HCT116 (cell line): ENCODE results near the gene LRP1B. TPM values are rescaled to one million over a fixed set of nuclear protein-coding genes. Genes with fewer than 3 reads are reported as not detected.

Experiments used
- ATAC-seq: fragments of 200-7000 bp; cut with Tn5 transposase; 2 replicates; pipeline ENCODE4 v1.9.1; 2020; ENCODE audit warnings: mild to moderate bottlenecking, moderate library complexity
- BruUV-seq: library from RNA; stranded (reverse); fragments of 400-500 nt; replicated peaks from 2 replicates; lab custom pipeline; 2021; lab: Mats Ljungman, UMichigan
- CTCF ChIA-PET: fragments of 300-600 bp; sonication (Branson Sonifier 250); formaldehyde crosslinking; loops from one replicate; lab custom pipeline; 2021; ENCODE audit warnings: antibody characterized with exemption; lab: Charles Lee
- POLR2A ChIA-PET: fragments of 300-600, 350-600 bp; sonication (Branson Sonifier 250); formaldehyde crosslinking; loops from one replicate; lab custom pipeline; 2021; ENCODE audit warnings: antibody characterized with exemption; lab: Charles Lee
- RAD21 ChIA-PET, 2 experiments: fragments of 300-600 bp; sonication (Branson Sonifier 250); formaldehyde crosslinking; loops; one replicate each; lab custom pipeline; 2023; ENCODE audit warnings: low total read pairs in 2 of 2; ENCODE audit not compliant: uncharacterized antibody in 2 of 2, unreplicated experiment in 2 of 2, low non-redundant PET in 1 of 2; lab: Charles Lee
- DNase-seq: peaks from one replicate; pipeline ENCODE4 v3.0.0-alpha.2; 2010; ENCODE audit warnings: low read depth, low spot score
- H2AFZ ChIP-seq: fragments of 200-600 bp; shearing (Covaris generic), sonication (generic); 2 replicates; pipeline ENCODE4 v1.6.1; 2017; ENCODE audit warnings: low read depth, mixed run types, mixed read lengths, antibody characterized with exemption, low read length; ENCODE audit not compliant: poor library complexity, severe bottlenecking
- H3K27ac ChIP-seq: 2 replicates; pipeline ENCODE4 v1.5.1; 2012; ENCODE audit warnings: low read depth, low read length
- H3K27me3 ChIP-seq: fragments of 200-600 bp; sonication (generic); 2 replicates; pipeline ENCODE4 v1.6.1; 2016; ENCODE audit warnings: mixed run types, low read length, mixed read lengths; ENCODE audit not compliant: insufficient read depth
- H3K36me3 ChIP-seq, 2 experiments: fragments of 200-500 bp in 1 of 2; fragments of 200-600 bp in 1 of 2; sonication (Bioruptor generic) in 1 of 2; sonication (generic) in 1 of 2; 2 replicates each; pipeline versions ENCODE4 v1.5.1 to v1.6.1; 2014 to 2016; ENCODE audit warnings: low read length in 2 of 2, inconsistent platforms in 1 of 2, mixed read lengths in 1 of 2, mixed run types in 1 of 2; ENCODE audit not compliant: insufficient read depth in 2 of 2, control insufficient read depth in 1 of 2
- H3K4me1 ChIP-seq, 2 experiments: fragments of 200-600 bp in 1 of 2; sonication (generic) in 1 of 2; 2 replicates each; pipeline versions ENCODE4 v1.5.1 to v1.6.1; 2012 to 2017; ENCODE audit warnings: low read length in 2 of 2, inconsistent platforms in 1 of 2, mild to moderate bottlenecking in 1 of 2, mixed read lengths in 1 of 2, mixed run types in 1 of 2, moderate library complexity in 1 of 2; ENCODE audit not compliant: insufficient read depth in 2 of 2, control insufficient read depth in 1 of 2
- H3K4me2 ChIP-seq: fragments of 200-600 bp; sonication (generic); 2 replicates; pipeline ENCODE4 v1.6.1; 2017; ENCODE audit warnings: mixed run types, low read length, mixed read lengths
- H3K4me3 ChIP-seq, 2 experiments: fragments of 200-600 bp in 1 of 2; sonication (generic) in 1 of 2; replicated peaks in 1 of 2; 2 replicates each; pipeline ENCODE4 v1.5.1; 2011 to 2016; ENCODE audit warnings: low read length in 2 of 2, control low read depth in 1 of 2, low read depth in 1 of 2, mild to moderate bottlenecking in 1 of 2, mixed read lengths in 1 of 2, mixed run types in 1 of 2
- H3K79me2 ChIP-seq: fragments of 200-600 bp; sonication (generic); 2 replicates; pipeline ENCODE4 v1.6.1; 2017; ENCODE audit warnings: mild to moderate bottlenecking, mixed run types, low read length, moderate library complexity, mixed read lengths; ENCODE audit not compliant: insufficient read depth
- H3K9ac ChIP-seq: fragments of 200-600 bp; sonication (generic); 2 replicates; pipeline ENCODE4 v1.6.1; 2016; ENCODE audit warnings: low read length, mixed read lengths
- H3K9me2 ChIP-seq: fragments of 200-600 bp; sonication (generic), shearing (Covaris generic); 2 replicates; pipeline ENCODE4 v1.6.1; 2017; ENCODE audit warnings: mixed run types, mild to moderate bottlenecking, moderate library complexity; ENCODE audit not compliant: insufficient read depth
- H3K9me3 ChIP-seq, 2 experiments: fragments of 200-500 bp in 1 of 2; fragments of 200-600 bp in 1 of 2; sonication (Bioruptor generic) in 1 of 2; sonication (generic) in 1 of 2; 2 replicates each; pipeline ENCODE4 v1.6.1; 2014 to 2017; ENCODE audit warnings: low read length in 2 of 2, mixed read lengths in 2 of 2, inconsistent platforms in 1 of 2, low read depth in 1 of 2, mild to moderate bottlenecking in 1 of 2, mixed run types in 1 of 2, moderate library complexity in 1 of 2; ENCODE audit not compliant: control insufficient read depth in 1 of 2, insufficient read depth in 1 of 2
- H4K20me1 ChIP-seq: fragments of 200-600 bp; sonication (generic), shearing (Covaris generic); 2 replicates; pipeline ENCODE4 v1.6.1; 2017; ENCODE audit warnings: mixed run types, mild to moderate bottlenecking, moderate library complexity; ENCODE audit not compliant: insufficient read depth
- CBX3 ChIP-seq: IDR thresholded peaks from 2 replicates; pipeline ENCODE4 v1.6.1; 2012; ENCODE audit warnings: low read depth
- CEBPB ChIP-seq: IDR thresholded peaks from 2 replicates; pipeline ENCODE4 v1.6.1; 2012; ENCODE audit warnings: low read depth
- CTCF ChIP-seq, 3 experiments: fragments of 200-600 bp in 1 of 3; sonication (generic) in 1 of 3; IDR thresholded peaks in 2 of 3; conservative IDR thresholded peaks in 1 of 3; 2 replicates each; pipeline ENCODE4 v1.5.1; 2012 to 2017; ENCODE audit warnings: low read depth in 2 of 3, low read length in 2 of 3, antibody characterized with exemption in 1 of 3, borderline replicate concordance in 1 of 3, control low read depth in 1 of 3, mild to moderate bottlenecking in 1 of 3, mixed read lengths in 1 of 3, mixed run types in 1 of 3, moderate library complexity in 1 of 3; ENCODE audit not compliant: insufficient read depth in 1 of 3
- EGR1 ChIP-seq: IDR thresholded peaks from 2 replicates; pipeline ENCODE4 v1.6.1; 2012; ENCODE audit warnings: low read depth
- ELF1 ChIP-seq: IDR thresholded peaks from 2 replicates; pipeline ENCODE4 v1.6.1; 2012; ENCODE audit warnings: low read depth, borderline replicate concordance
- EZH2 ChIP-seq: fragments of 200-600 bp; sonication (generic); IDR thresholded peaks from 2 replicates; pipeline ENCODE4 v1.6.1; 2017; ENCODE audit warnings: antibody characterized with exemption, mixed run types
- EZH2phosphoT487 ChIP-seq: fragments of 200-600 bp; IDR thresholded peaks from 2 replicates; pipeline ENCODE4 v1.6.1; 2018; ENCODE audit warnings: antibody characterized with exemption, borderline replicate concordance
- FOSL1 ChIP-seq: IDR thresholded peaks from 2 replicates; pipeline ENCODE4 v1.6.1; 2012; ENCODE audit warnings: low read depth
- JUND ChIP-seq: IDR thresholded peaks from 2 replicates; pipeline ENCODE4 v1.6.1; 2012
- POLR2A ChIP-seq: IDR thresholded peaks from 2 replicates; pipeline ENCODE4 v1.7.0; 2011; ENCODE audit warnings: borderline replicate concordance; ENCODE audit not compliant: insufficient read depth, insufficient read length; ENCODE audit errors: extremely low read depth
- POLR2AphosphoS5 ChIP-seq: IDR thresholded peaks from 2 replicates; pipeline ENCODE4 v1.6.1; 2011; ENCODE audit warnings: mild to moderate bottlenecking, low read depth, low read length, moderate library complexity
- RAD21 ChIP-seq: IDR thresholded peaks from 2 replicates; pipeline ENCODE4 v1.6.1; 2012; ENCODE audit warnings: low read depth, mild to moderate bottlenecking
- REST ChIP-seq: IDR thresholded peaks from 2 replicates; pipeline ENCODE4 v1.6.1; 2012; ENCODE audit warnings: low read depth
- SP1 ChIP-seq: IDR thresholded peaks from 2 replicates; pipeline ENCODE4 v1.6.1; 2012; ENCODE audit warnings: low read depth
- SRF ChIP-seq: IDR thresholded peaks from 2 replicates; pipeline ENCODE4 v1.6.1; 2012; ENCODE audit warnings: low read depth
- TCF7L2 ChIP-seq: IDR thresholded peaks from 2 replicates; pipeline ENCODE4 v1.7.0; 2011; ENCODE audit warnings: borderline replicate concordance, inconsistent platforms; ENCODE audit not compliant: insufficient read depth, insufficient read length; ENCODE audit errors: extremely low read depth
- YY1 ChIP-seq: IDR thresholded peaks from 2 replicates; pipeline ENCODE4 v1.6.1; 2011; ENCODE audit warnings: low read length, low read depth, moderate library complexity, mild to moderate bottlenecking; ENCODE audit not compliant: insufficient replicate concordance; ENCODE audit errors: extremely low read depth
- ZBTB33 ChIP-seq: IDR thresholded peaks from 2 replicates; pipeline ENCODE4 v1.6.1; 2011; ENCODE audit warnings: mild to moderate bottlenecking, low read length, moderate library complexity; ENCODE audit not compliant: insufficient replicate concordance; ENCODE audit errors: extremely low read depth
- ZFX ChIP-seq: fragments of 450-650 bp; IDR thresholded peaks from 2 replicates; pipeline ENCODE4 v1.6.1; 2017
- intact Hi-C: fragments of 100-400 bp; cut with micrococcal nuclease; formaldehyde crosslinking; loops from 2 replicates; pipeline ENCODE4 v1.10.0; 2022
- total RNA-seq: library from RNA; stranded (reverse); gene quantifications from one replicate; pipeline ENCODE4 v1.2.1, GENCODE V29; 2021; ENCODE audit not compliant: unreplicated experiment

Gene LRP1B
- total RNA-seq, 1 experiment from 2014 or later, result 0.34 TPM

GRCh38 chr2:141639809-141640208 lies 491.0 kb downstream of the LRP1B start:
- no TSS peak for BruUV-seq
- POLR2A ChIA-PET, result no interaction called here

More at GRCh38 chr2:141639809-141640208, 491.0 kb downstream of the LRP1B start:
- intact Hi-C loops, result no loop called here
- Histone ChIP-seq H3K36me3 (no peaks in the 10 kb centered on the region), H2AFZ (no peak overlapping the region), H3K27ac (no peak overlapping the region), H4K20me1 (no peaks in the 10 kb centered on the region), H3K4me1 (0 out of 4 replicates have a peak, but pooled peaks cover 0 to 3% of the 10 kb centered on the region in 2 experiments), H3K9me2 (no peaks in the 10 kb centered on the region), H3K9ac (no peak overlapping the region), H3K4me3 (no peak overlapping the region), H3K79me2 (no peaks in the 10 kb centered on the region), H3K4me2 (no peak overlapping the region), H3K27me3 (no peaks in the 10 kb centered on the region), H3K9me3 (no peaks in the 10 kb centered on the region)
- ChIA-PET CTCF (no interaction called here), RAD21 (no interaction called here)
- no peak for ATAC-seq
- DNase-seq, result no peak
- TF ChIP-seq POLR2AphosphoS5, result no peak
- TF ChIP-seq REST, result no peak
- TF ChIP-seq TCF7L2, result no peak
- TF ChIP-seq SRF, result no peak
- TF ChIP-seq JUND, result no peak
- TF ChIP-seq EZH2, result no peak
- no peak for TF ChIP-seq ELF1
- TF ChIP-seq YY1, result no peak
- no peak for TF ChIP-seq EZH2phosphoT487
- TF ChIP-seq CBX3, result no peak
- TF ChIP-seq ZBTB33, result no peak
- no peak for TF ChIP-seq ZFX
- TF ChIP-seq POLR2A, result no peak
- TF ChIP-seq RAD21, result no peak
- no peak for TF ChIP-seq CTCF (IDR thresholded peaks at IDR 0.05 in 2 of 3, conservative IDR thresholded peaks at IDR 0.05 in 1 of 3; ENCODE audit: borderline replicate concordance in 1 of 3, insufficient read depth in 1 of 3, low read depth in 2 of 3, low read length in 2 of 3)
- no peak for TF ChIP-seq FOSL1
- no peak for TF ChIP-seq EGR1
- TF ChIP-seq CEBPB, result no peak
- TF ChIP-seq SP1, result no peak
